H9 (cell line): ENCODE data around the gene CLDN10. TPM values are rescaled to one million over a fixed set of nuclear protein-coding genes. Genes with fewer than 3 reads are reported as not detected.

Experiments used
- DNase-seq: peaks from one replicate; pipeline ENCODE4 v3.0.0-alpha.2; 2017
- H2AFZ ChIP-seq: one replicate; pipeline ENCODE4 v1.6.1; 2013; ENCODE audit warnings: mild to moderate bottlenecking, low read length, control low read depth, moderate library complexity
- H2AK5ac ChIP-seq: 2 replicates; pipeline ENCODE4 v1.6.1; 2013; ENCODE audit warnings: low read length, control low read depth, mixed read lengths; ENCODE audit not compliant: insufficient read length
- H2BK120ac ChIP-seq: one replicate; pipeline ENCODE4 v1.6.1; 2013; ENCODE audit warnings: low read depth, mild to moderate bottlenecking, low read length, control low read depth, inconsistent platforms; ENCODE audit not compliant: poor library complexity, severe bottlenecking
- H2BK12ac ChIP-seq: 2 replicates; pipeline ENCODE4 v1.6.1; 2013; ENCODE audit warnings: low read length, control low read depth, mixed read lengths, low read depth; ENCODE audit not compliant: insufficient read length
- H2BK15ac ChIP-seq: 2 replicates; pipeline ENCODE4 v1.6.1; 2013; ENCODE audit warnings: low read depth, low read length, control low read depth
- H2BK20ac ChIP-seq: one replicate; pipeline ENCODE4 v1.6.1; 2013; ENCODE audit warnings: low read depth, mild to moderate bottlenecking, low read length, control low read depth, inconsistent platforms; ENCODE audit not compliant: poor library complexity, severe bottlenecking
- H2BK5ac ChIP-seq: 2 replicates; pipeline ENCODE4 v1.6.1; 2013; ENCODE audit warnings: low read length, control low read depth, mixed read lengths; ENCODE audit not compliant: insufficient read length
- H3K14ac ChIP-seq: 2 replicates; pipeline ENCODE4 v1.6.1; 2013; ENCODE audit warnings: low read length, control low read depth; ENCODE audit not compliant: insufficient read depth
- H3K18ac ChIP-seq: 2 replicates; pipeline ENCODE4 v1.6.1; 2013; ENCODE audit warnings: low read depth, mild to moderate bottlenecking, mixed read lengths, low read length, control low read depth; ENCODE audit not compliant: insufficient read length
- H3K23ac ChIP-seq: 2 replicates; pipeline ENCODE4 v1.6.1; 2013; ENCODE audit warnings: low read length, control low read depth, mixed read lengths, low read depth; ENCODE audit not compliant: insufficient read length
- H3K23me2 ChIP-seq: 2 replicates; pipeline ENCODE4 v1.6.1; 2013; ENCODE audit warnings: low read depth, mild to moderate bottlenecking, mixed read lengths, low read length, control low read depth; ENCODE audit not compliant: insufficient read length, poor library complexity, severe bottlenecking
- H3K27ac ChIP-seq: 2 replicates; pipeline ENCODE4 v1.5.1; 2013; ENCODE audit warnings: low read length, control low read depth, mixed read lengths, low read depth; ENCODE audit not compliant: insufficient read length
- H3K27me3 ChIP-seq: 2 replicates; pipeline ENCODE4 v1.6.1; 2013; ENCODE audit warnings: low read length, control low read depth, inconsistent platforms; ENCODE audit not compliant: insufficient read depth
- H3K4ac ChIP-seq: 2 replicates; pipeline ENCODE4 v1.6.1; 2013; ENCODE audit warnings: low read depth, mild to moderate bottlenecking, control low read depth, inconsistent platforms, low read length, moderate library complexity
- H3K4me1 ChIP-seq: 2 replicates; pipeline ENCODE4 v1.6.1; 2013; ENCODE audit warnings: low read length, control low read depth, inconsistent platforms; ENCODE audit not compliant: insufficient read depth
- H3K4me2 ChIP-seq: 2 replicates; pipeline ENCODE4 v1.6.1; 2013; ENCODE audit warnings: low read length, control low read depth, mixed read lengths; ENCODE audit not compliant: insufficient read length, insufficient read depth
- H3K56ac ChIP-seq: 2 replicates; pipeline ENCODE4 v1.6.1; 2013; ENCODE audit warnings: low read depth, mild to moderate bottlenecking, mixed read lengths, low read length, control low read depth; ENCODE audit not compliant: insufficient read length
- H3K79me1 ChIP-seq: 2 replicates; pipeline ENCODE4 v1.6.1; 2013; ENCODE audit warnings: low read depth, mild to moderate bottlenecking, moderate library complexity, low read length, control low read depth, inconsistent platforms; ENCODE audit not compliant: insufficient read depth, poor library complexity, severe bottlenecking
- H3K79me2 ChIP-seq: 2 replicates; pipeline ENCODE4 v1.6.1; 2013; ENCODE audit warnings: low read length, control low read depth, inconsistent platforms; ENCODE audit not compliant: insufficient read depth
- H3K9ac ChIP-seq: 2 replicates; pipeline ENCODE4 v1.6.1; 2013; ENCODE audit warnings: low read length, control low read depth, mixed read lengths; ENCODE audit not compliant: insufficient read length; ENCODE audit errors: extremely low read depth
- H3K9me3 ChIP-seq: one replicate; pipeline ENCODE4 v1.6.1; 2013; ENCODE audit warnings: low read depth, low read length, inconsistent platforms; ENCODE audit not compliant: control insufficient read depth
- H3T11ph ChIP-seq: one replicate; pipeline ENCODE4 v1.6.1; 2013; ENCODE audit warnings: mild to moderate bottlenecking, low read length, control low read depth, inconsistent platforms
- H4K20me1 ChIP-seq: one replicate; pipeline ENCODE4 v1.6.1; 2013; ENCODE audit not compliant: control insufficient read depth, insufficient read length, insufficient read depth
- H4K5ac ChIP-seq: 2 replicates; pipeline ENCODE4 v1.6.1; 2013; ENCODE audit warnings: low read depth, mild to moderate bottlenecking, mixed read lengths, low read length, control low read depth; ENCODE audit not compliant: insufficient read length
- H4K8ac ChIP-seq: replicated peaks from 2 replicates; pipeline ENCODE4 v1.6.1; 2013; ENCODE audit warnings: low read length, control low read depth, mixed read lengths, low read depth; ENCODE audit not compliant: insufficient read length
- H4K91ac ChIP-seq: 2 replicates; pipeline ENCODE4 v1.6.1; 2013; ENCODE audit warnings: low read depth, mild to moderate bottlenecking, moderate library complexity, mixed read lengths, low read length, control low read depth; ENCODE audit not compliant: insufficient read length
- H3K27ac Mint-ChIP-seq, 3 experiments: 2 replicates in 2 of 3; 3 replicates in 1 of 3; pipeline ENCODE4 v1.8.0; 2020 to 2021; ENCODE audit warnings: mixed read lengths in 3 of 3, mild to moderate bottlenecking in 1 of 3, moderate library complexity in 1 of 3
- H3K27me3 Mint-ChIP-seq: 2 replicates; pipeline ENCODE4 v1.8.0; 2021; ENCODE audit warnings: low read depth, mild to moderate bottlenecking, moderate library complexity, mixed read lengths
- H3K36me3 Mint-ChIP-seq, 3 experiments: 2 replicates in 2 of 3; 3 replicates in 1 of 3; pipeline ENCODE4 v1.8.0; 2020 to 2021; ENCODE audit warnings: low read depth in 3 of 3, mixed read lengths in 3 of 3; ENCODE audit not compliant: insufficient read depth in 1 of 3
- H3K4me1 Mint-ChIP-seq, 2 experiments: 2 replicates each; pipeline ENCODE4 v1.8.0; 2020; ENCODE audit warnings: mixed read lengths in 2 of 2
- H3K4me3 Mint-ChIP-seq, 2 experiments: 2 replicates in 1 of 2; 3 replicates in 1 of 2; pipeline ENCODE4 v1.8.0; 2020 to 2021; ENCODE audit warnings: mild to moderate bottlenecking in 2 of 2, mixed read lengths in 2 of 2, moderate library complexity in 1 of 2
- H3K9me3 Mint-ChIP-seq, 2 experiments: 2 replicates in 1 of 2; 3 replicates in 1 of 2; pipeline ENCODE4 v1.8.0; 2020; ENCODE audit warnings: mild to moderate bottlenecking in 2 of 2, mixed read lengths in 2 of 2, moderate library complexity in 1 of 2
- CTCF ChIP-seq: fragments of 200-600 bp; sonication (generic); conservative IDR thresholded peaks from 3 replicates; pipeline ENCODE4 v1.8.0; 2021; ENCODE audit warnings: antibody characterized with exemption, mild to moderate bottlenecking
- WGBS: extraction: QIAGEN DNeasy Blood & Tissue Kit; methylation state at CpG from one replicate; pipeline ENCODE4 v1.1.7; 2013; ENCODE audit warnings: missing lambda C conversion rate, low lambda C conversion rate, mixed read lengths; ENCODE audit not compliant: insufficient read length; ENCODE audit errors: extremely low coverage; 5-methylcytosine and 5-hydroxymethylcytosine counted together
- total RNA-seq: library from RNA; stranded (reverse); gene quantifications from 2 replicates; pipeline ENCODE4 v1.2.1, GENCODE V29; 2021

CLDN10 gene
- total RNA-seq, 1 experiment from 2014 or later, result 20.7 TPM

- no peaks in the 10 kb centered on the region for H3K9me3 Mint-ChIP-seq
- no peak overlapping the region for H3K4me2 ChIP-seq
- H4K8ac ChIP-seq, result no peak overlapping the region
- no peak overlapping the region for H2BK120ac ChIP-seq
- H3K36me3 Mint-ChIP-seq, result peaks cover 0 to 6% (median 0%) of the 10 kb centered on the region in 3 experiments; a peak in 3 of 7 replicates
- no peak overlapping the region for H3K4ac ChIP-seq
- H3K23me2 ChIP-seq, result no peaks in the 10 kb centered on the region
- H2BK12ac ChIP-seq, result no peak overlapping the region
- peaks cover 4% of the 10 kb centered on the region for H3K27me3 Mint-ChIP-seq
- H4K91ac ChIP-seq, result no peak overlapping the region
- H3T11ph ChIP-seq, result no peak overlapping the region
- H3K4me3 Mint-ChIP-seq, result no peak overlapping the region
- H3K79me2 ChIP-seq, result no peaks in the 10 kb centered on the region
- no peak overlapping the region for H2AFZ ChIP-seq
- H2BK15ac ChIP-seq, result no peak overlapping the region
- no peaks in the 10 kb centered on the region for H4K20me1 ChIP-seq
- DNase-seq, result no peak
- no peak overlapping the region for H2AK5ac ChIP-seq
- no peaks in the 10 kb centered on the region for H3K9me3 ChIP-seq
- no peak overlapping the region for H3K18ac ChIP-seq
- H3K23ac ChIP-seq, result no peak overlapping the region
- no peak overlapping the region for H4K5ac ChIP-seq
- no peak overlapping the region for H2BK5ac ChIP-seq
- H3K79me1 ChIP-seq, result no peaks in the 10 kb centered on the region
- no peak overlapping the region for H2BK20ac ChIP-seq
- H3K9ac ChIP-seq, result no peak overlapping the region
- no peak overlapping the region for H3K27ac ChIP-seq
- no peak overlapping the region for H3K27ac Mint-ChIP-seq
- no peak overlapping the region for H3K56ac ChIP-seq
- H3K27me3 ChIP-seq, result no peaks in the 10 kb centered on the region
- H3K4me1 Mint-ChIP-seq, result peaks cover 7 to 19% of the 10 kb centered on the region in 2 experiments
- TF ChIP-seq CTCF, result no peak
- H3K14ac ChIP-seq, result no peak overlapping the region
- WGBS, result no CpG with 5 or more reads among the region's 6 CpGs
- 0 out of 2 replicates have a peak, but pooled peaks cover 6% of the 10 kb centered on the region for H3K4me1 ChIP-seq
These were observed 6.6 kb downstream of the CLDN10 start for GRCh38 chr13:95559100-95559499.
